ENCODE results near the gene TSC22D2.
"Not testable (repeated sequence)": the region's sequence is repeated elsewhere in the genome, so short reads cannot be mapped to it uniquely, and the experiment has no call there.

Gene TSC22D2

DNA sequence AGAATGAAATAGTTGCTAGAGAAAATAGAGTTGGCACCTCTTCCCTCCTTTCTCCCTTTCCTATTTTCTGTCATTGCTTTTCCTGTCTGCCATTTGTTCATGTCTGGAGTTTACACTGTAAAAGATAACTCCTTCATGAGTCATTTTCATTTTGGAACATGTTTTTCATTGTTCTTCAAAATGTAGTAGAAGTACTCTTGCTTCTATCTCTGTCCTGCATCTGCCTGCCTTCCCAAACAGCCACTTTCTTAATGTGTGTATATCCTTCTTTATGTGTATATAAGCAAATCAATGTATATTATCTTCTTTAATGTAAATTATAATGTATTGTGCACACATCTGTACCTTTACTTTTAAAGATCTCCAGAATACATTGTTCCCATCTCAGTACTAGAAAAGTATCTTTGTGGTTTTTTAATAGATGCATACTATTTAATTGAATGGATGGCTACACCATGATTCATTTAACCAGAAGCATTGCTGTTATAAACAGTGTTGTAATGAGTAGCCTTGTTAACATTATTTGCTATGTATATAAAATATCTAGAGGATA is 41.1 kb downstream of the TSC22D2 start:
- DNase-seq = no peak

- no peak for DNase-seq
Observed at GRCh38 chr3:150450916-150451315, 42.8 kb downstream of the TSC22D2 start.

GRCh38 chr3:150451329-150452048 is 43.4 kb downstream of the TSC22D2 start:
- no peak for DNase-seq

DNA sequence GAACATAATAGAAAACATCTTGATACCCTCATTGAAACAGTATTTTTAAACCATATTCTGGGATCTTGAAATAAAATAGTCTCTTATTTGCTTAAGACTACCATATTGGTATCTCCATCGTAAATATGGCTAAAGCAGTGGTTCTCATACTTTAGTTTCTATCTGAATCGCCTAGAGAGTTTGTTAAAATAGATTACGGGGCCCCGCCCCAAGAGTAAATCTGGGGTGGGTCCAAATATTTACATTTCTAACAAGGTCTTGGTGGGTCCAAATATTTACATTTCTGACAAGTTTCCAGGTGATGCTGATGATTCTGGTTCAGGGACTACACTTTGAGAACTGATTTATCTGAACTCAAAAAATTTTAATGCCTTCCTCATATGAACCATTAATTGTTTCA is 45.3 kb downstream of the TSC22D2 start:
- DNase-seq = no peak

DNA sequence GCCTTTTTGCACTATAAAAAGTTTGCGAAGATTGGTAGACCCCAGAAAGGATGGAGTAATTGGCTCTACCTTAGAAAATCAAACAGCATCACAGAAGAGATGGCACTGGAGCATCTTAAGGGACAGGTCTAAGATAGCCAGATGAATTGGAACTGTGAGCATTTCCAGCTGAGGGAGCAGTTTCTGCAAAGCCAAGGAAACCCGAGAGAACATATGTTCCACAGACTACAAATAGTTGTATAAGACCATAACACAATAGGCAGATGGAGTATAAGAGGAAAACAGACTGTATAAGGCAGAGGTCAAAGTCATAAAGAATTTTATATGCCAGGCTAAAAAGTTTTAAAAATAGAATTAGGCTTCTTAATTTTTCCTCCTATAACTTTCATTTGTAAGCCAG is 46.0 kb downstream of the TSC22D2 start:
- DNase-seq = no peak

DNA sequence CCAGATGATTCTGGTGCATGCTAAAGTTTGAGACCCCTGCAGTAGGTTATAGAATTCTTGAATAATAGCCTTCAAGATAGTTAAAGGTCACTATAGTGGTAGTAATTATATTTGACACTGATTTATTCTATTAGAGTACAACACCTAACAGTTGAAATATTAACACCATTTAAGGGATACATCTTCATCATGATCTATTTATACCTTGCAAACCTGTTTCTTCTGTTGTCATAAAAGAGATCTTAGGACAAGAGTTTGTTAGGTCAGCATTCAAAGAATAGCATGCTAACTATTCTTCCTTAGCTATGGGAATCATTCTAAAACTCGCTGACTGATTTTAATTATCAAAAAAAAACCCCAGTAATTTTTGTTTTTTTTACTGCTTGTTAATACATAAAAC is 46.5 kb downstream of the TSC22D2 start:
- DNase-seq = no peak

DNA sequence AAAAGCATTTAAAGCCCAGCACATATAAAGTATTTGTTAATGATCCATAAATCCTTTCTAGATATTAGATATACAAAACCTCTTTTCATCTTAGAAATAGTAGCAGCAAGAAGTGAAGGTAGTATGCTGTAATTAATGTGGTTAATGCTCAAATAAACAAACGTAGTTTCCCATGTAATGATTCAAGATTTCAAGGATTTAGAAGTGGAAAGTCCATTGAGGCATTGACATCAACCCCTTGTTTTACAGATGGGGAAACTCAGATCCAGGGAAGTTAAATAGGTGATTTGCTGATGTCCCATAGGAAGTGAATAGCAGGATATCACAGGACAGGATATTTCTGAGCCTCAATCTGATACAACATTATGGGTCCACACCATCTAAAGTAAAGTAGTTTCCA is 47.2 kb downstream of the TSC22D2 start:
- no peak for DNase-seq

DNA sequence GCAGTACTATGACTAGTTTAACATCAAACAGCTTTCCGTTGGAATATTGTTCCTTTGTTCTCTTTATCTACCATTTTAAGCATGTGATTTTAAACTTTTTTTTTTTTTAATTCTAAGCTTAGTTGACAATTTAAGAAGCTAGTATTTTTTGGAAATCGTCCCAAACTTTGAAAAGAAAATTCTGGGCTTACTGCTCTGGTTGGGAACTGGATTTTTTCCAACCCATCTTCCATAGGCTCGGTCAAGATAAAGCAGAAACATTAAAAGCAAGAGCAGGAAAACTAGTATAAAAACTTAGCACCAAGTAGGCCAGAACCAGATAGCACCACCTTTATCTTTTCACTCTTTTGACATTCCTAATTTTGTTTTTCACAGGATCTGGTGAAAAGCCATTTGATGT is 49.9 kb downstream of the TSC22D2 start:
- DNase-seq = no peak

GRCh38 chr3:150460484-150460883 is 52.4 kb downstream of the TSC22D2 start:
- no peak for DNase-seq

DNA sequence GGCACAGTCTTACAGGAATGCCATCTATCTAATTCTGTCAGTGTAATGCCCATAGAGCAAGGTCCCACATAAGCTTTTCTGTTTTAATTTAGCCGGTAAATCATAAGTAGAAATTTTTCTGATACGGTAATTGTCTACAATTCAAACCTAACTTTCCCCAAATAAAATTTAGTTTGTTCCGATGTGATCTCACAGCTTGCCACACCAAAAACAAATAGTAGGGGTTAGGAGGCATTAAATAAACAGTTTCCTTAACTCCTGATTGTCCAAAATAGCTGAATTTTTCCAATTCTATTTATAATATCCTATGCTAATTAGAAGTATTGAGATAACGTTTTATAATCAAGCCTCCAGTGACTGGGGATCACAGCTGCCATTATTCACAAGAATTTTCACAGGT is 53.3 kb downstream of the TSC22D2 start:
- DNase-seq = no peak

DNA sequence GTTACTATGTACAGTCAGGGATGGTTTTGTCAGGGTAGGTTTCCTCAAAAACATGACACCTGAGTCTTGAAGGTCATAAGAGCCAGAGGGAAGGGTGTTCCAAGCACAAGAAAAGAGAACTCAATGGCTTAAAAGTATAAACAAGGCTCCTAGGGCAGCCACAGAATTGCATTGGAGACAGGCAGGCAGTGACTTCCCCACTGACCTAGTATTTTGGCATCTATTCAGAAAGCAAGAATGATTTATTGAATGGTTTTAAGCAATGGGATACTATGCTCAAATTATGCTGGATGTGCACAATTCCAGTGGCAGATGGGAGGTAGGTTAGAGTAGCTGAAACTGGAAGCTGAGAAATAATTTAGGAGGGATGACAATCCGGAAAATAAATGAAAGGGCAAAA is 54.0 kb downstream of the TSC22D2 start:
- no peak for DNase-seq

DNA sequence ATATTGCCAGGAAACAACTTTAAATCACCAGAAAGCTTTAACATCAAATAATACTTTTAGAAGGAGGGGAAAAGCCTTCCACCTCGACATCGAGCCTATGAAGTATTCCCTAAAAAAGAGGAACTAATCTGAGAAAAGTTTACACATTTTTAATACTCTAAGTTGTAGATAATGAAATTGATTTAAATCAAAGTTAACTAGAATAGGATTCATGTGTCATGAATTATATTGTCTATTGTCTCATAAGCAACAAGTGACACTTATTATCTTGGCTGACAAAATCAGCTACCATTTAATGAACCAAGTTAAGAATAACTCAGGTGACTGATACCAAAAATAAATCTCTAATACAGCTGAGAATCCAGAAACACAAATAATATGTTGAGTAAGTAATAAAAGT is 56.6 kb downstream of the TSC22D2 start:
- no peak for DNase-seq

DNA sequence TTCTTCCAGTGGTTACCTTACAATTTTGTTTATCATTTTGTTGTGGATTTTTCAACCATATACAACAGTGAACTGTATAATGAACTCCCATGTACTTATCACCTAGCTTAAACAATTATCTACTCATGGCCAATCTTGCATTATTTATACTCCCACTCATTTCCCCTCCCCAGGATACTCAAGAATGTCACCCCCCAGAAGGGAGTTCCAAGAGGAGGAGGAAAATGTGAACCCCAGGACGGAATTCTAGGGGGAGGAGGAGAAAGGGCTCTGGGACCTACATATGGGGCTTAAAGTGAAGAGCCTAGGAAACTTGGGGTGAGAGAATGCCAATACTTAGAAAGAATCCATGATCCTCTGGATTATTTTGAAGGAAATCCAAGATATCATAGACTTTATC is 59.3 kb downstream of the TSC22D2 start:
- DNase-seq = no peak

GRCh38 chr3:150469031-150469930 is 61.2 kb downstream of the TSC22D2 start:
- DNase-seq = no peak

GRCh38 chr3:150469931-150470740 is 62.0 kb downstream of the TSC22D2 start:
- DNase-seq = no peak

- DNase-seq = no peak
Observed at GRCh38 chr3:150472421-150472820, 64.3 kb downstream of the TSC22D2 start.

DNA sequence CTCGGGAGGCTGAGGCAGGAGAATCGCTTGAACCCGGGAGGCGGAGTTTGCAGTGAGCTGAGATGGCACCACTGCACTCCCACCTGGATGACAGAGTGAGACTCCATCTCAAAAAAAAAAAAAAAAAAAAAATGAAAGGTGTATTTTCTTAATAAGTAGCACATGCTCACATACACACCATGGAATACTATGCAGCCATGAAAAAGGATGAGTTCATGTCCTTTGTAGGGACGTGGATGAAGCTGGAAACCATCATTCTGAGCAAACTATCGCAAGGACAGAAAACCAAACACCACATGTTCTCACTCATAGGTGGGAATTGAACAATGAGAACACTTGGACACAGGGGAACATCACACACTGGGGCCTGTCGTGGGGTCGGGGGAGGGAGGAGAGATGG is 65.1 kb downstream of the TSC22D2 start:
- not testable (repeated sequence) for DNase-seq

DNA sequence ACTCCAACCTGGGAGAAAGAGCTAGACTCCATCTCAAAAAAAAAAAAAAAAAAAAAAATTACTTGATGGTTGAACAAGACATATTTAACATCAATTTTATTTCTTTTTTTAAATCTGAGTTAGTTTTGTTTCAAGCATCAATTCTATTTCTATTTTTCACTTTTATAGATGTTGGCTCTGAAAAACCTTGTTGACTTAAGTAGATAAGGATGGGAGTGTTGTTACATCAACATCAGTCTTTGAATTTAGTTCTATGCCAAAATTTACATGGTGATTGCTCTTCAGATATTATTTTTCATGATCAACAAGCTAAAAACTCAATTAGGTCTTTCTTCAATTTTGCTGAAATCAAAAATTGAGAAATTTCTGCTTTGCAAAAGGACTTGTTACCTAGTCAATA is 71.3 kb downstream of the TSC22D2 start:
- no peak for DNase-seq

DNA sequence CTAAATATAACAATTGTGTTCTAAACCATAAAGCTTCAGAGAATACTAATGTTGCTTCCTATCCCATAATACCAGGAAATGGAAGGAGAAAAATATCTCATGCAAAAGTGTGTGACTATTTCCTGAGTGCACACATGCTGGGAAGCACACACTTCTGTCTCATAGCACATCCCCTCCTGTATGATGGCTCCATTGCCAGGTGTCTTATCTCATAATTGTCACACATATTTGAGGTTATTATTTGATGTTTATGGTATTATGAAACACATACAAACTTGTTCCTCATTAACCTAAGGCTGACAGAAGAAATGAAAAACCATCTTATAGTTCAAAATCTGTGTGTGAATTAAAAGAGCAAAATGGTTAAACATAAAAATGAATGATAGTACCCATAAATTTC is 72.8 kb downstream of the TSC22D2 start:
- DNase-seq = no peak

- no peak for DNase-seq
Observed at GRCh38 chr3:150483226-150483625, 75.1 kb downstream of the TSC22D2 start.

DNA sequence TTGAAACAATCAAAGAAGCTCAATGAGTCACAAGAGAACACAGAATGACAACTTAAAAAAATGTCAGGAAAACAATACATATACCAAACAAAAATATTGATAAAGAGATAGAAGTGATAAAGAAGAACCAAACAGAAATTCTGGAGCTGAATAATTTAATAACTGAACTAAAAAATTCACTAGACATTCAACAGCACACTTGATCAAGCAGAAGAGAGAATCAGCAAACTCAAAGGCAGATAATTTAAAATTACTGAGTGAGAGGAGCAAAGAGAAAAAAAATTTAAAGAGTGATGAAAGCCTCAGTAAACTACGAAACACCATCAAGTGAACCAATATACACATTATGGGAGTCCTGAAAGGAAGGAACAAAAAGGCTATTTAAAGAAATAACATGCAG is 76.3 kb downstream of the TSC22D2 start:
- DNase-seq = no peak

DNA sequence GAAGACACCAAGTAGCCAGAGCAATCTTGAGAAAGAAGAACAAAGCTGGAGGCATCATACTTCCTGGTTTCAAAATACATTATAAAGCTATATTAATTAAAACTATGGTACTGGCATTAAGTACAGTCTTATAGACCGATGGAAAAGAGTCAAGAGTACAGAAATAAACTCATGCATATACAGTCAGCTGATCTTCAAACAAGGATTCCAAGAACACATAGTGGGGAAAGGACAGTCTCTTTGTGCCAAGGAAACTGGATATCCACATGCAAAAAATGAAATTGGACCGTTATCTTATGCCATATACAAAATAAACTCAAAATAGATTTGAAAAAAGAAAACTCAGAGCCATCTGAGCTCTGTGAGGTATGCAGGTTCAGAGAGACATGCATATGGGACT is 80.8 kb downstream of the TSC22D2 start:
- DNase-seq = no peak
